Measurements from ENCODE around the gene CRTAC1. TPM values are rescaled to one million over a fixed set of nuclear protein-coding genes. Genes with fewer than 3 reads are reported as not detected.

CRTAC1 gene
- total and polyA plus RNA-seq, 9 of the 15 experiments (the other 6 are each of a cell fraction or from before 2014, with no cell fraction given), result not detected

DNA sequence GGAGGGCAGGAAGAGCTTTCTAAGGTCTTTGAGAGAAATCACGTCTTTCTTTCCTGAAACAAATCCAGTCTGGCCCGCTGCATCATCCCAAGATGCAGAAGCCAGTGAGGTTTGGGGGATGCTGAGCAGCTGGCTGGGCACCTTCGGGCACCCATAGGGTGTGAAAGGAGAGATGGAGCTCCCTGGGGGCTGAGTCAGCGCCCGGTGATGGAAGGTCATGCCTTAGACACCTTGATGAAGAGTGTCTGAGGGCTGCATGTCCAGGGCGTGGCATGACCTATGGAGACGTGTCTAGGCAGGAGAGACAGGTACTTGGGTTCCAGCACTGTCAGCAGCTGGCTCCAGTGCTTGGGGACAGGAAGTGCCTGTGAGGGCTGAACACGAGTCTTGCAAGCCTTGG lies 92.5 kb downstream of the CRTAC1 start (continued):
- TF ChIP-seq, protein P1, sequence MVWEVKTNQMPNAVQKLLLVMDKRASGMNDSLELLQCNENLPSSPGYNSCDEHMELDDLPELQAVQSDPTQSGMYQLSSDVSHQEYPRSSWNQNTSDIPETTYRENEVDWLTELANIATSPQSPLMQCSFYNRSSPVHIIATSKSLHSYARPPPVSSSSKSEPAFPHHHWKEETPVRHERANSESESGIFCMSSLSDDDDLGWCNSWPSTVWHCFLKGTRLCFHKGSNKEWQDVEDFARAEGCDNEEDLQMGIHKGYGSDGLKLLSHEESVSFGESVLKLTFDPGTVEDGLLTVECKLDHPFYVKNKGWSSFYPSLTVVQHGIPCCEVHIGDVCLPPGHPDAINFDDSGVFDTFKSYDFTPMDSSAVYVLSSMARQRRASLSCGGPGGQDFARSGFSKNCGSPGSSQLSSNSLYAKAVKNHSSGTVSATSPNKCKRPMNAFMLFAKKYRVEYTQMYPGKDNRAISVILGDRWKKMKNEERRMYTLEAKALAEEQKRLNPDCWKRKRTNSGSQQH (CRISPR knock-in tag; IDR thresholded peaks at IDR 0.05), result no peak
- TF ChIP-seq NONO (IDR thresholded peaks at IDR 0.05; ENCODE audit: low read depth in 2 of 2, low read length in 1 of 2) (no peak), ZNF431 (CRISPR knock-in tag; IDR thresholded peaks at IDR 0.05) (no peak), SNIP1 (IDR thresholded peaks at IDR 0.05; ENCODE audit: low read depth) (no peak), ZNF586 (CRISPR knock-in tag; conservative IDR thresholded peaks at IDR 0.05) (no peak)
- TF ChIP-seq, protein P2, sequence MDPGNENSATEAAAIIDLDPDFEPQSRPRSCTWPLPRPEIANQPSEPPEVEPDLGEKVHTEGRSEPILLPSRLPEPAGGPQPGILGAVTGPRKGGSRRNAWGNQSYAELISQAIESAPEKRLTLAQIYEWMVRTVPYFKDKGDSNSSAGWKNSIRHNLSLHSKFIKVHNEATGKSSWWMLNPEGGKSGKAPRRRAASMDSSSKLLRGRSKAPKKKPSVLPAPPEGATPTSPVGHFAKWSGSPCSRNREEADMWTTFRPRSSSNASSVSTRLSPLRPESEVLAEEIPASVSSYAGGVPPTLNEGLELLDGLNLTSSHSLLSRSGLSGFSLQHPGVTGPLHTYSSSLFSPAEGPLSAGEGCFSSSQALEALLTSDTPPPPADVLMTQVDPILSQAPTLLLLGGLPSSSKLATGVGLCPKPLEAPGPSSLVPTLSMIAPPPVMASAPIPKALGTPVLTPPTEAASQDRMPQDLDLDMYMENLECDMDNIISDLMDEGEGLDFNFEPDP (CRISPR knock-in tag; IDR thresholded peaks at IDR 0.05), result no peak
- TF ChIP-seq, protein P3, sequence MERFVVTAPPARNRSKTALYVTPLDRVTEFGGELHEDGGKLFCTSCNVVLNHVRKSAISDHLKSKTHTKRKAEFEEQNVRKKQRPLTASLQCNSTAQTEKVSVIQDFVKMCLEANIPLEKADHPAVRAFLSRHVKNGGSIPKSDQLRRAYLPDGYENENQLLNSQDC (CRISPR knock-in tag; IDR thresholded peaks at IDR 0.05), result no peak
- TF ChIP-seq, protein P4, sequence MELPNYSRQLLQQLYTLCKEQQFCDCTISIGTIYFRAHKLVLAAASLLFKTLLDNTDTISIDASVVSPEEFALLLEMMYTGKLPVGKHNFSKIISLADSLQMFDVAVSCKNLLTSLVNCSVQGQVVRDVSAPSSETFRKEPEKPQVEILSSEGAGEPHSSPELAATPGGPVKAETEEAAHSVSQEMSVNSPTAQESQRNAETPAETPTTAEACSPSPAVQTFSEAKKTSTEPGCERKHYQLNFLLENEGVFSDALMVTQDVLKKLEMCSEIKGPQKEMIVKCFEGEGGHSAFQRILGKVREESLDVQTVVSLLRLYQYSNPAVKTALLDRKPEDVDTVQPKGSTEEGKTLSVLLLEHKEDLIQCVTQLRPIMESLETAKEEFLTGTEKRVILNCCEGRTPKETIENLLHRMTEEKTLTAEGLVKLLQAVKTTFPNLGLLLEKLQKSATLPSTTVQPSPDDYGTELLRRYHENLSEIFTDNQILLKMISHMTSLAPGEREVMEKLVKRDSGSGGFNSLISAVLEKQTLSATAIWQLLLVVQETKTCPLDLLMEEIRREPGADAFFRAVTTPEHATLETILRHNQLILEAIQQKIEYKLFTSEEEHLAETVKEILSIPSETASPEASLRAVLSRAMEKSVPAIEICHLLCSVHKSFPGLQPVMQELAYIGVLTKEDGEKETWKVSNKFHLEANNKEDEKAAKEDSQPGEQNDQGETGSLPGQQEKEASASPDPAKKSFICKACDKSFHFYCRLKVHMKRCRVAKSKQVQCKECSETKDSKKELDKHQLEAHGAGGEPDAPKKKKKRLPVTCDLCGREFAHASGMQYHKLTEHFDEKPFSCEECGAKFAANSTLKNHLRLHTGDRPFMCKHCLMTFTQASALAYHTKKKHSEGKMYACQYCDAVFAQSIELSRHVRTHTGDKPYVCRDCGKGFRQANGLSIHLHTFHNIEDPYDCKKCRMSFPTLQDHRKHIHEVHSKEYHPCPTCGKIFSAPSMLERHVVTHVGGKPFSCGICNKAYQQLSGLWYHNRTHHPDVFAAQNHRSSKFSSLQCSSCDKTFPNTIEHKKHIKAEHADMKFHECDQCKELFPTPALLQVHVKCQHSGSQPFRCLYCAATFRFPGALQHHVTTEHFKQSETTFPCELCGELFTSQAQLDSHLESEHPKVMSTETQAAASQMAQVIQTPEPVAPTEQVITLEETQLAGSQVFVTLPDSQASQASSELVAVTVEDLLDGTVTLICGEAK (IDR thresholded peaks at IDR 0.05), result no peak
- TF ChIP-seq, protein P4 (CRISPR knock-in tag; IDR thresholded peaks at IDR 0.05), result no peak
